IPS DF 4.7 (cell line): ENCODE data around the gene KDM4C.
"Not testable (repeated sequence)": the region's sequence is repeated elsewhere in the genome, so short reads cannot be mapped to it uniquely, and the experiment has no call there.

Source experiments
- DNase-seq: peaks from one replicate; pipeline ENCODE4 v3.0.0-alpha.2; 2013; ENCODE audit warnings: low spot score; ENCODE audit errors: extremely low read depth

Gene KDM4C

GRCh38 chr9:6764011-6764410 lies 6.2 kb downstream of the KDM4C start:
- DNase-seq: no peak

- no peak for DNase-seq
Measured at GRCh38 chr9:6764523-6764922, 6.8 kb downstream of the KDM4C start.

GRCh38 chr9:6764950-6765349 lies 7.2 kb downstream of the KDM4C start:
- DNase-seq: no peak

GRCh38 chr9:6765396-6765795 lies 7.6 kb downstream of the KDM4C start:
- no peak for DNase-seq

GRCh38 chr9:6766606-6767005 lies 8.8 kb downstream of the KDM4C start:
- no peak for DNase-seq

GRCh38 chr9:6768587-6768986 lies 10.8 kb downstream of the KDM4C start:
- not testable (repeated sequence) for DNase-seq

GRCh38 chr9:6771722-6772121 lies 13.9 kb downstream of the KDM4C start:
- no peak for DNase-seq

- no peak for DNase-seq
Measured at GRCh38 chr9:6777213-6777902, 19.6 kb downstream of the KDM4C start.

- no peak for DNase-seq
Measured at GRCh38 chr9:6779417-6780241, 21.9 kb downstream of the KDM4C start.

- DNase-seq: no peak
Measured at GRCh38 chr9:6780690-6781089, 22.9 kb downstream of the KDM4C start.

- DNase-seq: no peak
Measured at GRCh38 chr9:6781476-6781875, 23.7 kb downstream of the KDM4C start.

- DNase-seq: no peak
Measured at GRCh38 chr9:6782345-6782744, 24.6 kb downstream of the KDM4C start.

GRCh38 chr9:6782981-6783380 lies 25.2 kb downstream of the KDM4C start:
- DNase-seq: no peak

- no peak for DNase-seq
Measured at GRCh38 chr9:6783753-6784152, 26.0 kb downstream of the KDM4C start.

- no peak for DNase-seq
Measured at GRCh38 chr9:6785682-6786081, 27.9 kb downstream of the KDM4C start.

GRCh38 chr9:6787793-6788161 lies 30.0 kb downstream of the KDM4C start:
- DNase-seq: no peak

GRCh38 chr9:6788162-6789016 lies 30.6 kb downstream of the KDM4C start:
- DNase-seq: no peak

- DNase-seq: not testable (repeated sequence)
Measured at GRCh38 chr9:6789017-6789338, 31.2 kb downstream of the KDM4C start.

GRCh38 chr9:6790866-6791265 lies 33.1 kb downstream of the KDM4C start:
- no peak for DNase-seq

- DNase-seq: no peak
Measured at GRCh38 chr9:6793203-6793602, 35.4 kb downstream of the KDM4C start.

GRCh38 chr9:6794936-6795335 lies 37.2 kb downstream of the KDM4C start:
- no peak for DNase-seq

GRCh38 chr9:6802926-6803325 lies 45.2 kb downstream of the KDM4C start:
- no peak for DNase-seq
